BJ (cell line): ENCODE results near the gene RASSF8. TPM values are rescaled to one million over a fixed set of nuclear protein-coding genes. Genes with fewer than 3 reads are reported as not detected.
"Not testable (repeated sequence)": the region's sequence is repeated elsewhere in the genome, so short reads cannot be mapped to it uniquely, and the experiment has no call there.

Experiments
- CTCF ChIA-PET: fragments of 350-600 bp; formaldehyde crosslinking; extraction: SDS; loops from one replicate; lab custom pipeline; 2021; ENCODE audit warnings: antibody characterized with exemption, inconsistent platforms; lab: Yijun Ruan, JAX
- POLR2A ChIA-PET: fragments of 300-600 bp; sonication (Branson Sonifier 250); formaldehyde crosslinking; extraction: SDS; loops from one replicate; lab custom pipeline; 2021; ENCODE audit warnings: antibody characterized with exemption; lab: Charles Lee
- DNase-seq: peaks from one replicate; pipeline ENCODE4 v3.0.0-alpha.2; 2011; ENCODE audit warnings: low read depth
- H3K27me3 ChIP-seq: 2 replicates; pipeline ENCODE4 v1.6.0; 2011; ENCODE audit warnings: low read length; ENCODE audit not compliant: control insufficient read depth, insufficient read depth
- H3K36me3 ChIP-seq: 2 replicates; pipeline ENCODE4 v1.5.1; 2011; ENCODE audit warnings: low read length; ENCODE audit not compliant: control insufficient read depth, insufficient read depth
- H3K4me3 ChIP-seq: 2 replicates; pipeline ENCODE4 v1.5.1; 2011; ENCODE audit warnings: low read depth, mild to moderate bottlenecking, control low read depth, low read length
- CTCF ChIP-seq: IDR thresholded peaks from 2 replicates; pipeline ENCODE4 v1.5.1; 2011; ENCODE audit warnings: low read depth, mild to moderate bottlenecking, control low read depth, inconsistent platforms, low read length, moderate library complexity; ENCODE audit not compliant: insufficient read depth
- polyA plus RNA-seq: library from polyadenylated mRNA; depleted of rRNA; stranded (reverse); fragments of >200 nt; gene quantifications from 2 replicates; pipeline ENCODE4 v1.2.3, GENCODE V29; 2011

RASSF8 gene
- polyA plus RNA-seq, 1 experiment, result 35.8 TPM

- ChIA-PET POLR2A (no interaction called here), CTCF (interaction anchor here (0.6 to 0.7 kb wide), 2 partner anchors 350 to 658 kb away, joined by 3 read pairs; no protein-coding TSS in a partner anchor)
- no peak overlapping the region for H3K4me3 ChIP-seq
- no peak for TF ChIP-seq CTCF
- no peaks in the 10 kb centered on the region for H3K27me3 ChIP-seq
- no peak for DNase-seq
- no peaks in the 10 kb centered on the region for H3K36me3 ChIP-seq
Observed at GRCh38 chr12:26047401-26048226, 89.1 kb downstream of the RASSF8 start.

GRCh38 chr12:26052652-26053051, 94.2 kb downstream of the RASSF8 start:
- Histone ChIP-seq H3K36me3 (0 out of 2 replicates have a peak, but pooled peaks cover 2% of the 10 kb centered on the region), H3K4me3 (no peak overlapping the region), H3K27me3 (no peaks in the 10 kb centered on the region)
- POLR2A ChIA-PET, result no interaction called here
- CTCF ChIA-PET, result interaction anchor here (1.4 kb wide), 1 partner anchor 14 kb away, joined by 3 read pairs; no protein-coding TSS in a partner anchor
- no peak for TF ChIP-seq CTCF
- no peak for DNase-seq

- ChIA-PET POLR2A (no interaction called here), CTCF (interaction anchor here (0.6 kb wide), 1 partner anchor 31 kb away, joined by 3 read pairs; no protein-coding TSS in a partner anchor)
- no peak overlapping the region for H3K4me3 ChIP-seq
- H3K36me3 ChIP-seq, result 0 out of 2 replicates have a peak, but pooled peaks cover 2% of the 10 kb centered on the region
- no peak for TF ChIP-seq CTCF
- no peaks in the 10 kb centered on the region for H3K27me3 ChIP-seq
- no peak for DNase-seq
Observed at GRCh38 chr12:26054383-26054782, 95.9 kb downstream of the RASSF8 start.

GRCh38 chr12:26055087-26055486, 96.6 kb downstream of the RASSF8 start:
- TF ChIP-seq CTCF, result no peak
- no peak for DNase-seq
- 0 out of 2 replicates have a peak, but pooled peaks cover 2% of the 10 kb centered on the region for H3K36me3 ChIP-seq
- POLR2A ChIA-PET, result no interaction called here
- CTCF ChIA-PET, result interaction anchor here (0.6 kb wide), 1 partner anchor 31 kb away, joined by 3 read pairs; no protein-coding TSS in a partner anchor
- H3K27me3 ChIP-seq, result no peaks in the 10 kb centered on the region
- H3K4me3 ChIP-seq, result no peak overlapping the region

GRCh38 chr12:26056335-26056734, 97.9 kb downstream of the RASSF8 start:
- no peak overlapping the region for H3K4me3 ChIP-seq
- no peaks in the 10 kb centered on the region for H3K27me3 ChIP-seq
- no peak for TF ChIP-seq CTCF
- H3K36me3 ChIP-seq, result 0 out of 2 replicates have a peak, but pooled peaks cover 2% of the 10 kb centered on the region
- ChIA-PET POLR2A (no interaction called here), CTCF (interaction anchor here (1.0 to 1.2 kb wide), 2 partner anchors 10 to 28 kb away, joined by 3 read pairs; no protein-coding TSS in a partner anchor)
- no peak for DNase-seq

GRCh38 chr12:26057271-26057670, 98.8 kb downstream of the RASSF8 start:
- H3K36me3 ChIP-seq, DNase-seq, H3K4me3 ChIP-seq, H3K27me3 ChIP-seq, POLR2A ChIA-PET: not testable (repeated sequence)
- CTCF ChIA-PET, result interaction anchor here (1.2 kb wide), 1 partner anchor 9 kb away, joined by 3 read pairs; no protein-coding TSS in a partner anchor
